A673 (cell line): ENCODE results near the gene TRIP12. TPM values are rescaled to one million over a fixed set of nuclear protein-coding genes. Genes with fewer than 3 reads are reported as not detected.

ENCODE experiments used
- BruUV-seq: library from RNA; stranded (reverse); fragments of 400-500 nt; replicated peaks from 2 replicates; lab custom pipeline; 2021; lab: Mats Ljungman, UMichigan
- CTCF ChIA-PET: fragments of 300-600 bp; sonication (Branson Sonifier 250); formaldehyde crosslinking; loops from one replicate; lab custom pipeline; 2022; ENCODE audit warnings: antibody characterized with exemption; lab: Charles Lee
- POLR2A ChIA-PET: fragments of 300-600 bp; sonication (Branson Sonifier 250); formaldehyde crosslinking; loops from one replicate; lab custom pipeline; 2022; ENCODE audit warnings: antibody characterized with exemption; ENCODE audit not compliant: low non-redundant PET; lab: Charles Lee
- DNase-seq: peaks from one replicate; pipeline ENCODE4 v3.0.0-alpha.2; 2015; ENCODE audit warnings: low spot score
- H3K27ac ChIP-seq: fragments of 200-600 bp; sonication (generic); 2 replicates; pipeline ENCODE4 v1.5.1; 2016; ENCODE audit warnings: mixed run types, low read depth, mild to moderate bottlenecking, mixed read lengths, antibody characterized with exemption, low read length; ENCODE audit not compliant: poor library complexity, severe bottlenecking
- H3K27me3 ChIP-seq: fragments of 200-600 bp; sonication (generic); replicated peaks from 2 replicates; pipeline ENCODE4 v1.6.1; 2017; ENCODE audit warnings: mixed run types, low read depth, mild to moderate bottlenecking, mixed read lengths, antibody characterized with exemption, low read length; ENCODE audit not compliant: insufficient read depth, poor library complexity
- H3K36me3 ChIP-seq: fragments of 200-600 bp; sonication (generic); 2 replicates; pipeline ENCODE4 v1.6.1; 2016; ENCODE audit warnings: mixed run types, mild to moderate bottlenecking, mixed read lengths, antibody characterized with exemption, low read length; ENCODE audit not compliant: insufficient read depth, poor library complexity, severe bottlenecking
- H3K4me1 ChIP-seq: fragments of 200-600 bp; sonication (generic); 2 replicates; pipeline ENCODE4 v1.6.1; 2017; ENCODE audit warnings: mixed run types, mild to moderate bottlenecking, mixed read lengths, antibody characterized with exemption, low read length; ENCODE audit not compliant: insufficient read depth, poor library complexity, severe bottlenecking
- H3K4me3 ChIP-seq: fragments of 200-600 bp; sonication (generic); 2 replicates; pipeline ENCODE4 v1.5.1; 2016; ENCODE audit warnings: low read depth, mixed run types, mild to moderate bottlenecking, mixed read lengths, low read length; ENCODE audit not compliant: poor library complexity, severe bottlenecking
- H3K9me3 ChIP-seq: fragments of 200-600 bp; sonication (generic); 2 replicates; pipeline ENCODE4 v1.6.1; 2016; ENCODE audit warnings: mixed run types, low read depth, mild to moderate bottlenecking, mixed read lengths, antibody characterized with exemption, low read length; ENCODE audit not compliant: poor library complexity, severe bottlenecking
- CTCF ChIP-seq: fragments of 300-800, 200-600 bp; sonication (generic); conservative IDR thresholded peaks from 2 replicates; pipeline ENCODE4 v1.5.1; 2017; ENCODE audit warnings: low read depth, mild to moderate bottlenecking, antibody characterized with exemption, low read length, moderate library complexity, mixed read lengths
- EZH2 ChIP-seq: fragments of 200-600 bp; sonication (generic); IDR thresholded peaks from 2 replicates; pipeline ENCODE4 v1.6.1; 2017; ENCODE audit warnings: borderline replicate concordance, low read depth, mild to moderate bottlenecking, mixed read lengths, antibody characterized with exemption, low read length; ENCODE audit not compliant: poor library complexity, severe bottlenecking
- intact Hi-C: fragments of 100-400 bp; cut with micrococcal nuclease; formaldehyde crosslinking; loops from one replicate; pipeline ENCODE4 v1.10.0; 2022; ENCODE audit not compliant: unreplicated experiment
- total RNA-seq: library from RNA; stranded (reverse); gene quantifications from 2 replicates; pipeline ENCODE4 v1.2.3, GENCODE V29; 2021

TRIP12 gene
- total RNA-seq, 1 experiment from 2014 or later, result 300 TPM

GRCh38 chr2:229831805-229832509 is 89.9 kb downstream of the TRIP12 start:
- POLR2A ChIA-PET, result no interaction called here
- intact Hi-C loops, result no loop called here
- no TSS peak for BruUV-seq
- no peaks in the 10 kb centered on the region for H3K9me3 ChIP-seq
- CTCF ChIA-PET, result no interaction called here
- peaks cover 18% of the 10 kb centered on the region for H3K36me3 ChIP-seq
- H3K27ac ChIP-seq, result no peak overlapping the region
- H3K4me1 ChIP-seq, result peaks cover 5% of the 10 kb centered on the region
- H3K4me3 ChIP-seq, result no peak overlapping the region
- no peak for TF ChIP-seq CTCF
- no peak for TF ChIP-seq EZH2
- DNase-seq, result no peak
- H3K27me3 ChIP-seq, result no peaks in the 10 kb centered on the region

GRCh38 chr2:229825476-229825875 is 96.3 kb downstream of the TRIP12 start:
- ChIA-PET POLR2A (no interaction called here), CTCF (no interaction called here)
- no peaks in the 10 kb centered on the region for H3K9me3 ChIP-seq
- intact Hi-C loops, result no loop called here
- no peak overlapping the region for H3K27ac ChIP-seq
- BruUV-seq, result no TSS peak
- no peak for TF ChIP-seq EZH2
- TF ChIP-seq CTCF, result no peak
- H3K4me3 ChIP-seq, result no peak overlapping the region
- no peaks in the 10 kb centered on the region for H3K4me1 ChIP-seq
- peak; percentile 49 for DNase-seq
- H3K36me3 ChIP-seq, result peaks cover 36% of the 10 kb centered on the region
- no peaks in the 10 kb centered on the region for H3K27me3 ChIP-seq

- BruUV-seq, result no TSS peak
- no peaks in the 10 kb centered on the region for H3K9me3 ChIP-seq
- H3K4me3 ChIP-seq, result no peak overlapping the region
- no peak overlapping the region for H3K27ac ChIP-seq
- no peaks in the 10 kb centered on the region for H3K27me3 ChIP-seq
- TF ChIP-seq CTCF (no peak), EZH2 (no peak)
- peaks cover 20% of the 10 kb centered on the region for H3K36me3 ChIP-seq
- ChIA-PET POLR2A (no interaction called here), CTCF (no interaction called here)
- H3K4me1 ChIP-seq, result no peaks in the 10 kb centered on the region
- intact Hi-C loops, result no loop called here
- no peak for DNase-seq
Measured at GRCh38 chr2:229821316-229821715, 100.5 kb downstream of the TRIP12 start.
